HG03442 (cell line): ENCODE results near the gene TBC1D25.

Experiments used
- ATAC-seq: cut with Tn5 transposase; IDR thresholded peaks from one replicate; pipeline ENCODE4 v1.9.1; 2021; ENCODE audit warnings: mild to moderate bottlenecking, moderate library complexity; ENCODE audit not compliant: unreplicated experiment

TBC1D25 gene

DNA sequence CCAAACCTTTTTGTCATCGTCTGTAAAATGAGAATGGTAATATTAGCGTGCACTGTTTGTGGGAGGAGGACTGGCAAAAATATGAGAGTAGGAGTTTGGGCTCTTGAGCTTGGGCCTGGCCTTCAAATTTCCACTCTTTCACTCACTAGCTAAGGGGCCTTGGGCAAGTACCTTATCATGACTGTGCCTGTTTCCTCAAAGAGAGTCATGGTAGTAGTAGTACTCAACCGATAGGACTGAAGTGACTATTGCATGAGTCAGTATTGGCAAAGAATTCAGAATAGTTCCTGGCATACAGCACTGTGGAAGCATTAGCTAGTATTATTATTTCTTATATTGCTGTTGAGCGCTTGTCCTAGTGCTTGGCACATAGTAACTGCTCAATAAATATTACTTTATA is 18.8 kb downstream of the TBC1D25 start:
- ATAC-seq: no peak

DNA sequence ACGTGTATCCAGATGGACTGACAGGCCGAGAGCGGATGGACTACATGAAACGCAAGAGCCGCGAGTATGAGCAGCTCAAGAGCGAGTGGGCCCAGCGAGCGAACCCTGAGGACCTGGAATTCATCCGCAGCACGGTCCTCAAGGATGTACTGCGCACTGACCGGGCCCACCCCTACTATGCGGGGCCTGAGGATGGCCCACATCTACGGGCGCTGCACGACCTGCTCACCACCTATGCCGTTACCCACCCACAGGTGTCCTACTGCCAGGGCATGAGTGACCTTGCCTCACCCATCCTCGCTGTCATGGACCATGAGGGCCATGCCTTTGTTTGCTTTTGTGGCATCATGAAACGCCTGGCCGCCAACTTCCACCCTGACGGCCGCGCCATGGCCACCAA is 20.1 kb downstream of the TBC1D25 start:
- ATAC-seq: no peak

DNA sequence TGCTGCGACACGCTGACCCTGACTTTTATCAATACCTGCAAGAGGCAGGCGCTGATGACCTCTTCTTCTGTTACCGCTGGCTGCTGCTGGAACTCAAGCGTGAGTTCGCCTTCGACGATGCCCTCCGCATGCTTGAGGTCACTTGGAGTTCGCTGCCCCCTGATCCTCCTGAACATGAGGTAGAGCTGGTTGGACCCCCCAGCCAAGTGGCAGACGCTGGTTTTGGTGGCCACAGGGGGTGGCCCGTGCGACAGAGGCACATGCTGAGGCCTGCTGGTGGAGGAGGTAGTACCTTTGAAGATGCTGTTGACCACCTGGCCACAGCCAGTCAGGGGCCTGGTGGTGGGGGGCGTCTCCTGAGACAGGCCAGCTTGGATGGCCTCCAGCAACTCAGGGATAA is 20.5 kb downstream of the TBC1D25 start:
- ATAC-seq: no peak

- ATAC-seq: no peak
Measured at GRCh38 chrX:48560681-48561080, 21.2 kb downstream of the TBC1D25 start.

GRCh38 chrX:48569958-48570357 is 30.4 kb downstream of the TBC1D25 start:
- peak; percentile 49 for ATAC-seq

GRCh38 chrX:48573690-48574269 is 34.3 kb downstream of the TBC1D25 start:
- ATAC-seq: peak; percentile 1

DNA sequence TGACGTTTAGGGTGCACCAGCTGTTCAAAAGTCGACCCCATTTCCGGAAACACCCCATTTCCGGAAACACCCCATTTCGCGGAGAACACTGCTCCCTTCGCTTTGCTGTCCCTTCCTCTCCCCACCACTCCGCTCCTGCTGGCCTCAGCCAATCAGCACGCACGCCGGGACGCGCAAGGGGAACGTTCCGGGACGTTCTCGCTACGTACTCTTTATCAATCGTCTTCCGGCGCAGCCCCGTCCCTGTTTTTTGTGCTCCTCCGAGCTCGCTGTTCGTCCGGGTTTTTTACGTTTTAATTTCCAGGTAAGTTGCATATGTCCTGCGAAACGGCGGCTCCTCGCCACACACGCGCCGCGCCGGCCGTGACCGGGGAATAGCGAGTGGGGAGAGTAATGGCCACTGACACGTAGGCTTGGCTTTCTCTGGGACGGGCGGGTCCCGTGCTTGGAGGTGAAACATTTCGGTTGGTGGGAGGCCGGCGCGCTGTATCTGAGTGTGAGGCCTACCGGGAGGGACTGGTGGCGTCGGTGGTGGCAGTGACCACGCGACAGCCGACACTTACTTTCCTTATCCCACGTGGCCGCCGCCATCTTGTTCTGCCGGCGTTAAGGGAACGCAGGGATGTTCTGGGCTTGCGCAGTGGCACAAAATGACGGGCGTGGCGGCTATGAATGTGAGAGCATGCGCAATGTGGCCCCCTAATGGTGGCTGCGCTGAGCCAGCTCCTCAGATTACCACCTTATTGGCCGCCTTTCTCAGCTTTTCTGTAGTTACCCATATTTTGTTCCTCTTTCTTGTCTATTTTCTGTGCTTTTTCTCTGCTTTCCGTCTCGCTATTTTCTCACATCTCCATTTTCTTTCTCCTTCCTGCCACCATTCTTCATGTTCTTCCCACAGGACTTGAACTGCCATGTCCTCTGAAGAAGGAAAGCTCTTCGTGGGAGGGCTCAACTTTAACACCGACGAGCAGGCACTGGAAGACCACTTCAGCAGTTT is 35.1 kb downstream of the TBC1D25 start, which contains the start of gene RBM3:
TSS of gene RBM3 (plus strand) at position 215 of the 997 bp plus-strand sequence. CDS start at position 912, 697 bp downstream.
- ATAC-seq: peak; percentile 70

DNA sequence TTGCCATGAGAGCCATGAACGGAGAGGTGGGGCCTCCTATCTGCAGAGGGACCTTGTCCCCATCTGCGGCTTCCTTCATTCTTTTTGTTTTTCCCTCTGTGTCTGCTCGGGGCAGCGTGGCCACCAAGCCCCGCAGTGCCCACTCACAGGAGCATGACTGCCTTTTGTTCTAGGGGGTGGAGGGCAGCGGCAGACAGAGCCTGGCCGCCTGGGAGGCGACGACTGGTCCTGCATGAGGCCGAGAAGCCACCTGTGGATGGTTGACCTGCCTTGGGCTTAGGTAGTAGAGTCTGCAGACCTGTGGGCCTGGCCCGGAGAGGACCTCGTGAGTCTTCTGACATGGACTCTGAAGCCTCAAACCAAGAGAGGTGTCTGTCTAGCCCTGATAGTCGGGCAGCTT is 36.1 kb downstream of the TBC1D25 start:
- no peak for ATAC-seq

GRCh38 chrX:48576108-48576507 is 36.6 kb downstream of the TBC1D25 start:
- no peak for ATAC-seq

- ATAC-seq: no peak
Measured at GRCh38 chrX:48578661-48579128, 39.2 kb downstream of the TBC1D25 start.

DNA sequence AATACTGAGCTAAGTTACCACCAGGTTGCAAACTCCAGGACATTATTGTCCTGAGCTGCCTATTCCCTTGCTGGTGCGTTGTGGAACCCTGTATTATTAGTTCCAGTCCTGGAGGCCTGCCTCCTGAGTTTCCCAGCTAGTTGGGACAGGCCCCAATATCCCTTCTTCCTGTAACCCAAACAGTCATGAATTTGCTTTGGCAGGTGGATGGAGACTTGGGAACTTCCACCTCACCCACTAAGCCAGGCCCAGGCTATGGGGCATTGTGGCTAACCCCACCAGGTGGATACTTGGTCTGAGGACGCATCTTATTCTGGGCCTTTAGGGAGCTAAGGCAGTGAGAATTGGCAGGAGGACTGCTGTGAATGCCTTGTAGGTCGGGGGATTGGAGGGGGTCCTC is 39.7 kb downstream of the TBC1D25 start:
- ATAC-seq: no peak

GRCh38 chrX:48580662-48581061 is 41.1 kb downstream of the TBC1D25 start:
- ATAC-seq: no peak

- no peak for ATAC-seq
Measured at GRCh38 chrX:48584698-48585097, 45.2 kb downstream of the TBC1D25 start.

DNA sequence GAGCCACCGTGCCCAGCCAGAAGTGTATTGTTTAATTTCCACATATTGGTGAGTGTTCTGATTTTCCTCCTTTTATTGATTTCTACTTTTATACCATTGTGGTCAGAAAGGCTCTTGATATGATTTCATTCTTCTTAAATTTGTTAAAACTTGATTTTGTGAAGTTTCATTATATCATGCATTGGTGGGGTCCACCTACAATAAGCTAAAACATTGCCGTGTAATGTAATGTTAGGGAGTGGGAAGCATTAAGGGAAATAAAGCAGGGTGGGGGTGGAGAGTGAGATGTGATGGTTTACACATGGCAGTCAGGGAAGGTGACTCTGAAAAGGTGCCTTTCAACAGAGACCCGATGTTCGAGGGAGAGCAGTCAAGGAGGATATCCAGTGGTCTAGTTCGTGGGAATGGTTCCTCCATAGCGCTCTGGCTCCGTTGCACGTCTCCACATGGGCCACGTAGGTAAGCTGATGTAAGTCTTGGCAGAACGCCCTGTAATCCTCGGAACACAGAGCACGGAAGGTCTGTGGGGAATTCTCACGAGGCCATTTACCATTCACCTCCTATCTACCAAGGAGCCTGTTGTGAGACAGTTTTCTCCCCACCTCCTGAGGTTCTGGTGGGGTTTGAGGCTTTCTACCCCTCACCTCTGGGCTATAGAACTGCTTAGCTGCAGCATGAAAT is 50.1 kb downstream of the TBC1D25 start:
- no peak for ATAC-seq

DNA sequence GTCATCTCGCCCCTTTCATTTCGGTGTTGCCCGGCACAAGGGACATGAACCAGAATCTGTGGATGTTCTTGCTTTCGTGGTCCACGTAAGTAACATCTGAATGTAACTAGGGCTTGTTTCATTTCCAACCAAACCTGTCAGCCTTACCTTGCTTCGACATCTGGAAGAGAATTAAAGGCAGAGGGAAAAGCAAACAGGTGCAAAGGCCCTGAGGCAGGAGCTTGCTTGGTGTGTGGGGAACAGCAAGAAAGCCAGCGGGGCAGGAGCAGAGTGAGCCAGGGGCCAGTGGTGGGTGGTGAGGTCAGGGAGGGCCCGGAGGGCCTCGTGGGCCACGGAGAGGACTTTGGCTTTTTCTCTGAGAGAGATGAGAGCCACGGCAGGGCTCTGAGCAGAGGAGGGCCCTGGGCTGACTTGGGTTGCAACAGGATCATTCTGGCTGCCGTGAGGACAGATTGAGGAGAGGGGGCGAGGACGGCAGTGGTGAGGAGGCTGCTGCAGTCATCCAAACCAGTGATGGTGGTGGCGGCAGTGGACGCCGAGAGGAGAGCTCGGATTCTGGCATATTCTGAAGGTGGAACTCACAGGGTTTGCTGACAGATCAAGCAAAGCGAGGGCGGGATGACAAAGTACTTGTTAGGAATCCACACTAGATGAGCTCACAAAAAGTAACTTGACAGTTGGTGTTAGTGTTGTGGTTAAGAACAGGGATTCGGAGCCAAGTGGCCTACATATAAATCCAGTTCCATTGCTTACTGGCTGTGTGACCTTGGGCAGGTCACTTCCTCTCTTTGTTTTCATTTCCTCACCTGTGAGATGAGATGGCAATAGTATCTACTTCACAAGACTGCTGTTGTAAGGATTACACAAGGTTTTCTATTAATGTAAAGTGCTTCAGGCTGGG is 50.9 kb downstream of the TBC1D25 start:
- no peak for ATAC-seq

- ATAC-seq: no peak
Measured at GRCh38 chrX:48591255-48591791, 51.8 kb downstream of the TBC1D25 start.

DNA sequence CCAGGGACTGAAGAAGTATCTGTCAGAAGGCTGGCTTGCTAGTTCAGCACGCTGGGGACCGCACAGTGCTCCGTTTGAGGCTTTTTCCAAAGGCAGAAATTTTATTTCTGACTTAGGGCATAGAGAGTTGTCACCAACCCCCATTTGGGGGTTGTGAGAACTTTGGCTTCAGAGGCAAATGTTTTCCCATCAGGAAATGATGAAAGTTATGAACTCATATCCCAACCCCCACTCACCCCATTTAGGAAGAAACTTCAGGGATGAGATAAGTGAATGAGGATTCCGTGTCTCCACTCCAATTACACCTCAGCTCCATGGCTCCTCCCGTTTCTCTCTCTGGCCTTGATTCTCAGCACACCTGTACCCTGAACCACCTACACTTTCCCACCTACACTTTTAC is 53.5 kb downstream of the TBC1D25 start:
- no peak for ATAC-seq

DNA sequence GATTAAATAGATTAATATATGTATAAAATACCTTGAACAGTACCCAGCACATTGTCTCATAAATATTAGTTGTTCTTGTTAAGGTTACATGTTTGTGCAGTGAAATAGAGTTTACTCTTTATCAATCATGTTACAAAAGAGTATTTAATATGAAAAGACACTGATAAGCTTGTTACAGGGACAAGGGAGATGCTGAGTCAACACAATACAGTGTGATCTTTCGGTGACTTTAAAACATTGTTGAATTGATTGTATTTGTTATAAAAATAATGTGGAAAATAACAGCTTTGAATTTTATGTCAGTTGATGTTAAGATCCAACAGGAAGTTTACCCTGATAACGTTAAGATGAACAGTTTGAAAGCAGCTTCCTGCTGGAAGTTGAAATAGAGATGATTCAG is 56.4 kb downstream of the TBC1D25 start:
- no peak for ATAC-seq

- peak; percentile 69 for ATAC-seq
Measured at GRCh38 chrX:48597353-48598264, 58.1 kb downstream of the TBC1D25 start, which contains the start of gene WDR13. TSS of gene WDR13 (plus strand) at chrX:48597492. CDS start at chrX:48597997, 505 bp downstream.
